ENCODE data around the gene ATP1B4.
"Not testable (repeated sequence)": the region's sequence is repeated elsewhere in the genome, so short reads cannot be mapped to it uniquely, and the experiment has no call there.

Gene ATP1B4

DNA sequence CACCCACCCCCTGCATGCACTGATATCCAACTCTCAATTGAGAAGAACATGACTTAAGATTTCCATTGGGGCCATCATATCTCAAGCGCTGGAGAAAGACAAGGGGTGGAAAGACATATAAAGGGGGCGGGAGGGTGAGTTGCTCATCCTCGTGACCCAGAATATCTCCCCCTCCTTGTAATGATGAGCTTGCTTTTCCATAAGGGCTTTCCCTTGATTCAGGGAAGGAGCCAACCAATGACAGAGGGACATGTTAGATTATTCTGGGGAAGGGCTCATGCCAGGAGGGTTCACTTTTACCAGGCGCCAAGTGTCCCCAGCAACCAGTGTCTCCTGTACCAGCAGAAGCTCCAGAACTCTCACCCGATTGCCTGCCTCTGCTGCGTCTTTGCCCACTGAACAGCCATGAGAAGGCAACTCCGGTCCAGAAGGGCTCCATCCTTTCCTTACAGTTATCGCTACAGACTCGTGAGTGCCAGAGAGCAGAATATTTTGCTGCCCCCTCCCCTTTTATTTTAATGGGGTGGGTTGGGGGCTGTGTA, at the start of gene ATP1B4:
Gene ATP1B4, plus strand, starts transcription at position 326 of the 542 bp plus-strand sequence. Its CDS starts 80 bp downstream, at position 406.
- Histone ChIP-seq H3K27me3 (ENCODE audit: insufficient read depth, low read length) (peaks cover 4% of the 10 kb centered on the region), H3K4me1 (ENCODE audit: insufficient read depth, low read length) (peaks cover 36% of the 10 kb centered on the region), H3K9me3 (ENCODE audit: low read length) (no peaks in the 10 kb centered on the region), H3K36me3 (ENCODE audit: insufficient read depth, low read length) (no peaks in the 10 kb centered on the region), H2AFZ (ENCODE audit: low read depth, low read length) (no peak within 1 kb of the TSS), H3K4me3 (ENCODE audit: low read length) (no peak within 1 kb of the TSS)

DNA sequence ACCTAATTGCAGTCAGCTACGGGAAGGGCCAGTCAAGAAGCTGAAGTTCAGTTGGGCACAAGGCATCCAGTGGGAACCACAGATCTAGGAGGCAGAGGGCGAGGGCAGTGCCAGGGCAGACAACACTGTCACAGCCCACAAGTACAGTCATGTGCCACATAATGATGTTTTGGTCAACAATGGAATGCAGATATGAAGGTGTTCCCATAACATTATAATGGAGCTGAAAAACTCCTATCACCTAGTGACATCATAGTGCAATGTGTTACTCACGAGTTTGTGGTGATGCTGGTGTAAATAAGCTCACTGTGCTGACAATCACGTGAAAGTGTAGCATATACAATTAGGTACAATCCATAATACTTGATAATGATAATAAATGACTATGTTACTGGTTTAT, 46.1 kb upstream of the ATP1B4 start:
- Histone ChIP-seq H3K4me3 (ENCODE audit: low read length) (no peak overlapping the region), H2AFZ (ENCODE audit: low read depth, low read length) (no peak overlapping the region), H3K36me3 (ENCODE audit: insufficient read depth, low read length) (no peaks in the 10 kb centered on the region), H3K27me3 (ENCODE audit: insufficient read depth, low read length) (peaks cover 5% of the 10 kb centered on the region), H3K9me3 (ENCODE audit: low read length) (no peaks in the 10 kb centered on the region), H3K4me1 (ENCODE audit: insufficient read depth, low read length) (peaks cover 3% of the 10 kb centered on the region)

DNA sequence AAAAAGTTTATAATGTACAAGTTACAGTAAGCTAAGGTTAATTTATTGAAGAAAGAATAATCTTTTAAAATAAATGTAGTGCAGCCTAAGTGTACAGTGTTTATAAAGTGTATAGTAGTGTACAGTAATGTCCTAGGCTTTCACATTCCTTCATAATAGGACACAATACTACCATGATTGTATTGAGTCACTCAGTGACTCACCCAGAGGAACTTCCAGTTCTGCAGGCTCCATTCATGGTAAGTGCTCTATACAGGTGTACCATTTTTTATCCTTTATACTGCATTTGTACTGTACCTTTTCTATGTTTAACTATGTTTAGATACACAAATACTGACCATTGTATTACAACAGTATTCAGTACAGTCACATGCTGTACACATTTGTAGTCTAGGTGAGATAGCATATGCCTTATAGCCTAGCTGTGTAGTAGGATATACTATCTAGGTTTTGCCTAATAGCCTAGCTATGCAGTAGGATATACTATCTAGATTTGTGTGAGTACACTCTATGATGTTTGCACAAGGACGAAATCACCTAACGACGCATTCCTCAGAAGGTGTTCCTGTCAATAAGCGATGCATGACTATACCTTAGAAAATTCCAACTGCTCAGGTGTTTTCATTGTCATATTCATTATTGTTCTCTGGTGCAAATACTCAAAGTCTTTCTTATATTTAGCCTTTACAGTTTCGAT, 45.2 kb upstream of the ATP1B4 start:
- Histone ChIP-seq H2AFZ (ENCODE audit: low read depth, low read length) (no peak overlapping the region), H3K27me3 (ENCODE audit: insufficient read depth, low read length) (peaks cover 5% of the 10 kb centered on the region), H3K4me1 (ENCODE audit: insufficient read depth, low read length) (peaks cover 3% of the 10 kb centered on the region), H3K9me3 (ENCODE audit: low read length) (no peaks in the 10 kb centered on the region), H3K4me3 (ENCODE audit: low read length) (no peak overlapping the region), H3K36me3 (ENCODE audit: insufficient read depth, low read length) (no peaks in the 10 kb centered on the region)

DNA sequence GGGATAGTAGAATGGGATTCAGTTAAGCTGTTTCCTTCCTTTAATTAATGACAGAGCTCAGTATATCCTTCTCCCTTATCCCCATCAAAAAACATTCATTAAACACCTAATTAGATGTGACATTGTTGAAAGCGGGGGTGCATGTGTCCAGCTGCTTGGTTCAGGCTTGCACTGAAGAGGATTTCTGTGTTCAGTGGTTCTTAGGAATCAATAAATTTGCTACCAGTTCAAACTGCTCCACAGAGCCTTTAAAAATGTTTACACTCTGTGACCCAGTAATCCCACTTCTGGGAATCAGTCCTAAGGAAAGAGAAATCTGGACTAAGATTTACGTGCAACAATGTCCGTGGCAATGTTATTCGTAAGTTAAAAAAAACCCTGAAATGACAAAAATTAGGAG, 43.5 kb upstream of the ATP1B4 start:
- H3K4me1 ChIP-seq (ENCODE audit: insufficient read depth, low read length), result no peaks in the 10 kb centered on the region
- H3K9me3 ChIP-seq (ENCODE audit: low read length), result no peaks in the 10 kb centered on the region
- H3K36me3 ChIP-seq (ENCODE audit: insufficient read depth, low read length), result no peaks in the 10 kb centered on the region
- no peak overlapping the region for H3K4me3 ChIP-seq (ENCODE audit: low read length)
- H2AFZ ChIP-seq (ENCODE audit: low read depth, low read length), result no peak overlapping the region
- H3K27me3 ChIP-seq (ENCODE audit: insufficient read depth, low read length), result peaks cover 3% of the 10 kb centered on the region

DNA sequence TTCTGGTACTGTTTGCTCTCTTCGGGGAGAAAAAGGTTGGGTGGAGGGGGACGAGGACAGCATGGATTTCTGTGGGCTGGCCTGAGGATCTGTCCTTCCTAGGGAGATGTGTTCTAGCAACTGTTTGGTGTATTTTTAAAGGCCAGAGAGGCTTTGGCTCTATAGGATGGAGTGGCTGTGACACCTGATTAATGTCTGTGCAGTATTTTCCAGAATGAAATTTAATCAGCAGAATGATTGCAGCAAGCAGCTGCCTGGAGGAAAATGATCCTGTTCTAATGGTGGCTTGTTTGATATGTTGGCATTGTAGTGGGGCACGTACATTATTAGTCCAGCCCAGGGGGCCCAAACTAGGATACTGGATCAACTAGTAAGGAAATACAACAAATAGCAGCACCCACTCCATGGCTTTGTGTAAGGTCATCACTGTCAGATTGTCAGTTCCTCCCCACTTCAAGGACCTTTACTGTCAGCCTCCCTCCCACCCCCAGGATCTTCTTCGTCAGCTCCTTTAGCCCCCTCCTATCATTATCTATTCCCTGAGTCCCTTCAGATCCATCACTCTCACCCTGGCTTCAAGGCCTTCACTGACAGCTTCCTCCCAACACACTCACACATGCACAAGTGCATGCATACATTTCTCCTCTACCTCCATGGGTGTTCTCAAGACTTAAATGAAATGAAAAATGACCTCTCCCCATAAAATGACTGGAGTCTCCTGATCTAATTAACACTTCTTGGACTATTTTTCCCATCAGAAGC, 40.2 kb upstream of the ATP1B4 start:
- H3K4me1 ChIP-seq (ENCODE audit: insufficient read depth, low read length), result no peaks in the 10 kb centered on the region
- H3K4me3 ChIP-seq (ENCODE audit: low read length), result no peak overlapping the region
- no peaks in the 10 kb centered on the region for H3K9me3 ChIP-seq (ENCODE audit: low read length)
- H3K27me3 ChIP-seq (ENCODE audit: insufficient read depth, low read length), result peaks cover 3% of the 10 kb centered on the region
- H2AFZ ChIP-seq (ENCODE audit: low read depth, low read length), result no peak overlapping the region
- H3K36me3 ChIP-seq (ENCODE audit: insufficient read depth, low read length), result no peaks in the 10 kb centered on the region

DNA sequence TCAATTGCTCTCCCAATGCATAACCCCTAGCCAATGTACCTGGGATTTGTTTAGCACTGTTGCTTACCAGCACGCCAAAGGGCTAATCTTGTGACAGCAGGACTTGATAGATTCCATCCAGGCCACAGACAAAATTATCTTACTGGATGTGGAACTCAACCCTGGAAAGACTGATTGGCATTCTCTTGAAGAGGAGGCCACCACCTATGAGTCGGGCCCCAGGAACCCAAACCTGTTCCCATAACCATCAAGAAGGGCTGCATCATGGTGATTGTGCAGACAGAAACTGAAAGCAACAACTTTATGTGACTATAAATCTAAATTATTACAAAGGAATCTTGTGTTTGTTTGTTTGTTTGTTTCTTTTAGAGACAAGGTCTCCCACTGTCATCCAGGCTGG, 30.8 kb upstream of the ATP1B4 start:
- no peaks in the 10 kb centered on the region for H3K9me3 ChIP-seq (ENCODE audit: low read length)
- H3K4me3 ChIP-seq (ENCODE audit: low read length), result no peak overlapping the region
- no peaks in the 10 kb centered on the region for H3K36me3 ChIP-seq (ENCODE audit: insufficient read depth, low read length)
- H2AFZ ChIP-seq (ENCODE audit: low read depth, low read length), result no peak overlapping the region
- no peaks in the 10 kb centered on the region for H3K27me3 ChIP-seq (ENCODE audit: insufficient read depth, low read length)
- no peaks in the 10 kb centered on the region for H3K4me1 ChIP-seq (ENCODE audit: insufficient read depth, low read length)

DNA sequence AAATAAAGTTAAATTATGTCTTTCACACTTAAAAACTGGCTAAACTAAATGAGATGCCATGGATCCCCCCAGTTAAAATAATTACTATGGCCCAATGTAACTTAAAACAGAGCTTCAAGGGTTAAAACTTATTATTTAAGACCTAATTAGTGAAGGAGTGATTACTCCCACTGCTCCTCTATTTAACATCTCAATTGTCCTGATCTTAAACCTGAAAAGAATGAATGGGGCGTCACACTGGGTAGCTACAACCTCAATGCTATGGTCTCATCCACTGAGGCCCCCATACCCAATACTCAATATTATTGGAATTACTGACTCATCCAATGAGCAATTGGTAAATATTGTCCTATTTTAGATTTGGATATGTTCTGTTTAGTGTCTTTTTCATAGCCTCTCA, 29.5 kb upstream of the ATP1B4 start:
- Histone ChIP-seq H3K4me3 (ENCODE audit: low read length) (no peak overlapping the region), H3K4me1 (ENCODE audit: insufficient read depth, low read length) (no peaks in the 10 kb centered on the region), H3K36me3 (ENCODE audit: insufficient read depth, low read length) (no peaks in the 10 kb centered on the region)

DNA sequence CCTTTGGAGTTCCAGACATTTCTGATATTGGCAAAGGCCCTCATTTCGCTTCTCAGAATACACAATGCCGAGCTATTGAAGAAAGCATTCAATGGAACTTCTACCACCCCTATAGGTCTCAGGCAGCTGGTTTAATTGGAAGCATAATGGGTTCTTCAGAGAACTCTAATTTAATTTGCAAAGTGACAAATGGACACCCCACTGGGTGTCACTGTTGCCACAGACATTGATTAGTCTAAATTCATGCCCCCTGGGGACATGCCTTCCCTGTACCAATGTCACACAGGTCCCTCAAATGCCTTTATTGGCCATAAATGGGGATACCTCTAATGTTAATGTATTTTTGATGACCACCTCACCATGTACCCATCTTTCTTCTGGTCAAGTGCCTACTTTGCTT, 27.7 kb upstream of the ATP1B4 start:
- Histone ChIP-seq H2AFZ (ENCODE audit: low read depth, low read length) (no peak overlapping the region), H3K27me3 (ENCODE audit: insufficient read depth, low read length) (no peaks in the 10 kb centered on the region), H3K4me3 (ENCODE audit: low read length) (no peak overlapping the region), H3K4me1 (ENCODE audit: insufficient read depth, low read length) (no peaks in the 10 kb centered on the region), H3K36me3 (ENCODE audit: insufficient read depth, low read length) (no peaks in the 10 kb centered on the region), H3K9me3 (ENCODE audit: low read length) (peaks cover 4% of the 10 kb centered on the region)

More for the DNA sequence above, 29.5 kb upstream of the ATP1B4 start:
- Histone ChIP-seq H3K27me3 (ENCODE audit: insufficient read depth, low read length) (no peaks in the 10 kb centered on the region), H2AFZ (ENCODE audit: low read depth, low read length) (no peak overlapping the region), H3K9me3 (ENCODE audit: low read length) (peaks cover 4% of the 10 kb centered on the region)

DNA sequence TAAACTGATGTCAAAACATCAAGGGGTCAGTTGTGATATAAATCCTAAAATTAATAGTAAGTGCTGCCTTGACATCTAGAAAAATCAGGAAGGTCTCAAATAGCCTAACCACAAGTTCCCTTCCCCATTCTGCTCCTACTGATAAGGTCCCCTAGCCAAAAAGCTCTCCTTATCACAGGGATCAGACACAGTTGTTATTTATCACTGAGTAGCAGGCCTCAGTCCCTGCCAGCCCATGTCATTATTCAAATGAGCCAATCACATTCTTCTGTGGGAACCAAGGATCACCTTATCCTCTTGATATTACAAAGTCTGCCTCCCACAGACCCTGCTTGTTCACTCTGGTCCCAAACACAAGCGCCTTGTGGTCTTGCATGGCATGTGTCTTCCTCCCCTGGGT, 27.3 kb upstream of the ATP1B4 start:
- Histone ChIP-seq H3K36me3 (ENCODE audit: insufficient read depth, low read length) (no peaks in the 10 kb centered on the region), H3K4me3 (ENCODE audit: low read length) (no peak overlapping the region), H2AFZ (ENCODE audit: low read depth, low read length) (no peak overlapping the region), H3K9me3 (ENCODE audit: low read length) (peaks cover 4% of the 10 kb centered on the region), H3K4me1 (ENCODE audit: insufficient read depth, low read length) (no peaks in the 10 kb centered on the region), H3K27me3 (ENCODE audit: insufficient read depth, low read length) (no peaks in the 10 kb centered on the region)

DNA sequence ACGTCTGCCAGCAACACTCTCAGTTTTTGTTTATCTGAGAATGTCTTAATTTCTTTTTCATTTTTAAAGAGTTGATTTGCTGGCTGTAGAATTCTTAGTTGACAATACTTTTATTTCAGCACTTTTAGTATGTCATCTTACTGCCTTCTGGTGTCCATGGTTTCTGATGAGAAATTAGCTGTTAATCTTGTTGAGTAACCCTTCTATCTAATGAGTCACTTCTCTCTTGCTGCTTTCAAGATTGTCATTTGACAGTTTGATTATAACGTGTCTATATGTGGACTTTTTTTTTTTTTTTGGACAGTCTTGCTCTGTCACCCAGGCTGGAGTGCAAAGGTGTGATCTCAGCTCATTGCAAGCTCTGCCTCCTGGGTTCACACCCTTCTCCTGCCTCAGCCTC, 26.6 kb upstream of the ATP1B4 start:
- Histone ChIP-seq H3K9me3 (ENCODE audit: low read length) (peaks cover 4% of the 10 kb centered on the region), H3K27me3 (ENCODE audit: insufficient read depth, low read length) (no peaks in the 10 kb centered on the region)

DNA sequence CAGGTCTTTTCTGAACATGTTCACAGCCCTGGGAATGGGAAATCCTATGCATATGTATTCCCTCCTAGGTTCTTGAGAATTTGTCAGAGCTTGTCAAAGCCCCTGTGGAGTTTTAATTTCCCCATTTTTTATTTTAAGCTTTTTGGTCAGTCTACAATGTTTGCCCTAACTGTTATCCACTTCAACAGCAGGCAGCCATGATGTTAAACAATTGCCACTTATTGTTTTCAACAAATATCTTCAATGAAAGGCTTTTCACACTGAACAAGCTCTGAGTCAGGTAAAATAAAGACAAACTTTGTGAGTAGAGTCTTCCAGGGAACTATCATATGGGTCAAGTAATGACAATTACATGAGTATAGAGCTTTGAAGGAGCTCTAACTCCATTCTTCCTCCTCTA, 25.0 kb upstream of the ATP1B4 start:
- H2AFZ ChIP-seq (ENCODE audit: low read depth, low read length), result no peak overlapping the region
- H3K27me3 ChIP-seq (ENCODE audit: insufficient read depth, low read length), result no peaks in the 10 kb centered on the region
- H3K9me3 ChIP-seq (ENCODE audit: low read length), result peaks cover 4% of the 10 kb centered on the region
- H3K4me1 ChIP-seq (ENCODE audit: insufficient read depth, low read length), result no peaks in the 10 kb centered on the region
- H3K36me3 ChIP-seq (ENCODE audit: insufficient read depth, low read length), result no peaks in the 10 kb centered on the region
- H3K4me3 ChIP-seq (ENCODE audit: low read length), result no peak overlapping the region

More for the DNA sequence above, 26.6 kb upstream of the ATP1B4 start:
- Histone ChIP-seq H3K4me3 (ENCODE audit: low read length) (no peak overlapping the region), H2AFZ (ENCODE audit: low read depth, low read length) (no peak overlapping the region), H3K36me3 (ENCODE audit: insufficient read depth, low read length) (no peaks in the 10 kb centered on the region), H3K4me1 (ENCODE audit: insufficient read depth, low read length) (no peaks in the 10 kb centered on the region)

DNA sequence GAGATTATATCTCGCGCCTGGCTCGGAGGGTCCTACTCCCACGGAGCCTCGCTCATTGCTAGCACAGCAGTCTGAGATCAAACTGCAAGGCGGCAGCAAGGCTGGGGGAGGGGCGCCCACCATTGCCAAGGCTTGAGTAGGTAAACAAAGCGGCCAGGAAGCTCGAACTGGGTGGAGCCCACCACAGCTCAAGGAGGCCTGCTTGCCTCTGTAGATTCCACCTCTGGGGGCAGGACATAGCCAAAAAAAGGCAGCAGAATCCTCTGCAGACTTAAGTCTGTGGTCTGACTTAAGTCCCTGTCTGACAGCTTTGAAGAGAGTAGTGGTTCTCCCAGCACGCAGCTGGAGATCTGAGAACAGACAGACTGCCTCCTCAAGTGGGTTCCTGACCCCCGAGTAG, 17.3 kb upstream of the ATP1B4 start:
- not testable (repeated sequence) for H3K27me3 ChIP-seq (ENCODE audit: insufficient read depth, low read length); H3K36me3 ChIP-seq (ENCODE audit: insufficient read depth, low read length); H2AFZ ChIP-seq (ENCODE audit: low read depth, low read length); H3K4me1 ChIP-seq (ENCODE audit: insufficient read depth, low read length); H3K9me3 ChIP-seq (ENCODE audit: low read length); H3K4me3 ChIP-seq (ENCODE audit: low read length)

DNA sequence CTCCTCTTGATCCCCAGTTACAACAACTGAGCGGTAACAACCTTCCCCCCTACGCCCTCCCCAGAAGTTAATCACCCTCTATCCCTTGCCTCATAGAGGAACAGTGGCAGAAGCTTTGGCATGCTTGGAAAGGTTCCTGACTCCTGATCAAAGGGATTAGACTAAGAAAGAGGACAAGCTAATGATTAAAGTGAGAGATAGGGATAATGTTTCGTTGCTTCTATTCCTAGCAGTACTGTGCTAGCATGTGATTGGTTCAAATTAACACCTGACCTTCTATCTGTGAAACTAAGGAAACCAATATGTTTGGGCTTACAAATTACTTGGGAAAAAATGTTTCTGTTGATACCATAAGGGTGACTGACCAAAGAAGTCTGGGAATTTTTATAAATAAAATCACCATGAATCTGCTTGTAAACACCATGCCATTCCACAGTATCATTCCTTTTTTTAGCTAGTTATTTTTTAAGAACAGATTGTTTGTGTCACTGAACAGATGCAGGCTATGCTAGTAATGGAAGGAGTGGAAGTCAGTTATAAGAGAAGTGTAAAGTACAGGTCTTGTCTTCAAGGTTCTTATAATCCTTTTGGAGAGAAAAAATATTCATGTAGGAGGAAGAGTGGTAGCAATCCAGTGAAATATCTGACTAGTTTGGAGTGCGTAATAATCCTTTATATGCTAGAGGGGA, 11.3 kb upstream of the ATP1B4 start:
- no peaks in the 10 kb centered on the region for H3K36me3 ChIP-seq (ENCODE audit: insufficient read depth, low read length)
- H3K4me1 ChIP-seq (ENCODE audit: insufficient read depth, low read length), result no peaks in the 10 kb centered on the region
- no peak overlapping the region for H3K4me3 ChIP-seq (ENCODE audit: low read length)
- H3K27me3 ChIP-seq (ENCODE audit: insufficient read depth, low read length), result peaks cover 4% of the 10 kb centered on the region
- H3K9me3 ChIP-seq (ENCODE audit: low read length), result no peaks in the 10 kb centered on the region
- no peak overlapping the region for H2AFZ ChIP-seq (ENCODE audit: low read depth, low read length)
